ENCODE measurements around the gene VKORC1.
"Not testable (repeated sequence)": the region's sequence is repeated elsewhere in the genome, so short reads cannot be mapped to it uniquely, and the experiment has no call there.

DNA sequence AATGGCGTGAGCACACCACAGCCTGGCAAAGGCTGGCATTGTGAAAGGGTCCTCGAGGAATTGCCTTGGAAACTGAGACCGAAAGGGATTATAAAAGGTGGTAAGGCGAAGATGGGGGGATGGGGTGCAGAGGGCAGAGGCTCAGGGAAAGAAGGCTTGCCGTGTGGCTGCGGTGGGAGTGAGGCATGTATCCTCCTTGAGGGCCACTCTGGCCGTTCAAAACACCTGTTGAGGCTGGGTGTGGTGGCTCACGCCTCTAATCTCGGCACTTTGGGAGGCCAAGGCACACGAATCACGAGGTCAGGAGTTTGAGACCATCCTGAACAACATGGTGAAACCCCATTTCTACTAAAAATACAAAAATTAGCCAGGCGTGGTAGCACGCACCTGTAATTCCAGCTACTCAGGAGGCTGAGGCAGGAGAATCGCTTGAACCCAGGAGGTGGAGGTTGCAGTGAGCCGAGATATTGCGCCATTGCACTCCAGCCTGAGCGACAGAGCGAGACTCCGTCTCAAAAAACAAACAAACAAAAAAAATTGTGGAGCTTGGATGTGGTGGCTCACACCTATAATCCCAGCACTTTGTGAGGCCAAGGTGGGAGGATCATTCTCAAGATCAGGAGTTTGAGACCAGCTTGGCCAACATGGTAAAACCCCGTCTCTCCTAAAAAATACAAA lies 42.4 kb upstream of the VKORC1 start:
- TF ChIP-seq, protein P1, sequence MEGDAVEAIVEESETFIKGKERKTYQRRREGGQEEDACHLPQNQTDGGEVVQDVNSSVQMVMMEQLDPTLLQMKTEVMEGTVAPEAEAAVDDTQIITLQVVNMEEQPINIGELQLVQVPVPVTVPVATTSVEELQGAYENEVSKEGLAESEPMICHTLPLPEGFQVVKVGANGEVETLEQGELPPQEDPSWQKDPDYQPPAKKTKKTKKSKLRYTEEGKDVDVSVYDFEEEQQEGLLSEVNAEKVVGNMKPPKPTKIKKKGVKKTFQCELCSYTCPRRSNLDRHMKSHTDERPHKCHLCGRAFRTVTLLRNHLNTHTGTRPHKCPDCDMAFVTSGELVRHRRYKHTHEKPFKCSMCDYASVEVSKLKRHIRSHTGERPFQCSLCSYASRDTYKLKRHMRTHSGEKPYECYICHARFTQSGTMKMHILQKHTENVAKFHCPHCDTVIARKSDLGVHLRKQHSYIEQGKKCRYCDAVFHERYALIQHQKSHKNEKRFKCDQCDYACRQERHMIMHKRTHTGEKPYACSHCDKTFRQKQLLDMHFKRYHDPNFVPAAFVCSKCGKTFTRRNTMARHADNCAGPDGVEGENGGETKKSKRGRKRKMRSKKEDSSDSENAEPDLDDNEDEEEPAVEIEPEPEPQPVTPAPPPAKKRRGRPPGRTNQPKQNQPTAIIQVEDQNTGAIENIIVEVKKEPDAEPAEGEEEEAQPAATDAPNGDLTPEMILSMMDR (conservative IDR thresholded peaks at IDR 0.05; ENCODE audit: low read depth, low read length) = not testable (repeated sequence)
- TF ChIP-seq EZH2 (IDR thresholded peaks at IDR 0.05; ENCODE audit: borderline replicate concordance, low read depth, low read length, poor library complexity, severe bottlenecking) = not testable (repeated sequence)

All from A673 (cell line).